Measurements from ENCODE around the gene KLHDC7B.
"Not testable (repeated sequence)": the region's sequence is repeated elsewhere in the genome, so short reads cannot be mapped to it uniquely, and the experiment has no call there.

KLHDC7B gene

DNA sequence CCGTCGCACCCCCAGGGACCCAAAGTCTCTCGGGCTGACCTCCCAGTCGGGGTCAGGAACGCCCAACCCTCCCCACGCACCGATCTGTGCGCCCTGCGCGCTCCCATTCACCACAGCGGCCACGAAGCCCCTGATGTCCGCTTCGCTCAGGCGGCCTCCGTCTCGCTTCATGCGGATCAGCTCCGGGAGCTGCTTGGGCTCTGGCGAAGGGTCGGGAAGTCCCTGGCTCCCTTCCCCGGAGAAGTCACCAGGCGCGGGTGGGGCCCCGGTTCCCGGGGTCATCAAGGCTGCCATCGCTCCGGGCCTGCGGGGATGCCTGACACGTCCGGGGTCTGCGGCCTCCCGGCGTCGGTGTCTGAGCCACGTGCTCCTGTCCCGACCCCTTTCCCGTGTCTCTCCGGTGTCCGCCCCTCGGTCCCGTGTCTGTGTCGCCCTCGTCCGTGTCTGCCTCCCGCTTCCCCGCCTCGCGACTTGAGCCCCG lies 16.2 kb upstream of the KLHDC7B start:
- in situ Hi-C loops (cut with MboI; ENCODE audit: low sequenced_read_pairs): no loop called here

- in situ Hi-C loops (cut with MboI; ENCODE audit: low sequenced_read_pairs): no loop called here
These were observed 15.7 kb upstream of the KLHDC7B start, which contains the start of gene TYMP for GRCh38 chr22:50529897-50530579. Gene TYMP (minus strand): TSS chr22:50530012. CDS start chr22:50529709, 303 bp downstream.

GRCh38 chr22:50530580-50530876 lies 15.2 kb upstream of the KLHDC7B start:
- in situ Hi-C loops (cut with MboI; ENCODE audit: low sequenced_read_pairs): no loop called here

- in situ Hi-C loops (cut with MboI; ENCODE audit: low sequenced_read_pairs): no loop called here
These were observed 14.7 kb upstream of the KLHDC7B start for GRCh38 chr22:50530877-50531545.

GRCh38 chr22:50531546-50531961 lies 14.1 kb upstream of the KLHDC7B start:
- in situ Hi-C loops (cut with MboI; ENCODE audit: low sequenced_read_pairs): no loop called here

DNA sequence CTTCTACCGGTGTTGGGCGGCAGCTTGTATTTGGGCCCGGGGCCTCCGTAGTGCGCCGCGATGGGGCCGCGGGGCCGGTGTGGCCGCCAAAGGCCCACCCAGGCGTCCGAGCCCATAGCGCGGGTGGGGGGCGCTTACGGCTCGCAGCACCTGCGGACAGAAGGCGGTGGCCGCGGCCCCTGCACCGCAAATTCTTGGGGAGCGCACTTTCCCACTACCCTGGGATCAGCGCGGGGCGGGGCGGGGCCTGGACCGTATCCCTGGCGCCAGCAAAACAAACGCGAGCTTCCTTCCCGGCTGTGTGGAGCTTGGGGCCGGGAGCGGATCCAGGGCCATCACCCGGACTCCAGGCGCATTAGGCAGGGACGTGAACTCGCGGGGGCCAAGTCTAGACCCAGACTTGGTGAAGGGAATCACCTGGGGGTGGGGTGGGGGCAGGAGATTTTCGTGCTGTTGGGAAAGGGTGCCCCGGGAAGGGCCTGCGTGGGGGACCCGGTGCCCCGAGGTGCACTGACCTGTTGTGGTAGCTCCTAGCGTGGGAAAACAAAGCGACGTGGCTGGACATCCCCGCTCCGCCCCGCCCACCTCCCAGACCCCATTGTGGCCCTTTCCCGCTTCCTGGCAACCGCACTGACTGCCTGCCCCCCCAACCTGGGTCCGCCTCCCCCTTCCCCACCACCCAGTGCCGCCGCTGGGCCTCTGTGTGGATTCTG lies 13.6 kb upstream of the KLHDC7B start:
- in situ Hi-C loops (cut with MboI; ENCODE audit: low sequenced_read_pairs): no loop called here

DNA sequence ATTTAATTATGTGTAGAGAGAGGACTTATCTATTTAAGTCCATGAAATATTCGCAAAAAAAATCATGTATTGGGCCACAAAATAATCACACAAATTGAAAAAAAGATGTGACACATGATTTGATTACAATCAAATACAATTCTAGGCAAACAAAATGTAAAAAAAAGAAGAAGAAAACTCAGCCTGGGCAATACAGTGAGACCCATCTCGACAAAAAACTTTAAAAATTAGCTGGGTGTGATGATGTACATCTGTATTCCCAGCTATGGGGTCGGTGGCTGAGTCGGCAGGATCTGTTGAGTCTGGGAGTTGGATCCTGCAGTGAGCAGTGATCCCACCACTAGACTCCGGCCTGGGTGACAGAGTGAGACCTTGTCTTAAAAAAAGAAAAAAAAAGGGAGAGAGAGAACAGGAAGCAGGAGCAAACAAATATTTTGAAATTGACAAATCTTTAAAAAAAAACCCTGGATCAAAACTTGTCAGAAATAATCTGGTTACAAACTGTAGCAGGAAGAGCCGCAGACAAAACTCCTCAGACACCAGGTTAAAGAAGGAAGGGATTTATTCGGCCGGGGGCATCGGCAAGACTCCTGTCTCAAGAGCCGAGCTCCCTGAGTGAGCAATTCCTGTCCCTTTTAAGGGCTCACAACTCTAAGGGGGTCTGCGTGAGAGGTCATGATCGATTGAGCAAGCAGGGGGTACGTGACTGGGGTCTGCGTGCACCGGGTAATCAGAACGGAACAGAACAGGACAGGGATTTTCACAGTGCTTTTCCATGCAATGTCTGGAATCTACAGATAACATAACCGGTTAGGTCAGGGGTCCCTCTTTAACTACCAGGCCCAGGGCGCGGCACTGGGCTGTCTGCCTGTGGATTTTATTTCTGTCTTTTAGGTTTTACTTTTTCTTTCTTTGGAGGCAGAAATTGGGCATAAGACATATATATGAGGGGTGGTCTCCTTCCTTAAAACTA lies 12.6 kb upstream of the KLHDC7B start:
- in situ Hi-C loops (cut with MboI; ENCODE audit: low sequenced_read_pairs): no loop called here

GRCh38 chr22:50533856-50534711 lies 11.6 kb upstream of the KLHDC7B start:
- in situ Hi-C loops (cut with MboI; ENCODE audit: low sequenced_read_pairs): not testable (repeated sequence)

DNA sequence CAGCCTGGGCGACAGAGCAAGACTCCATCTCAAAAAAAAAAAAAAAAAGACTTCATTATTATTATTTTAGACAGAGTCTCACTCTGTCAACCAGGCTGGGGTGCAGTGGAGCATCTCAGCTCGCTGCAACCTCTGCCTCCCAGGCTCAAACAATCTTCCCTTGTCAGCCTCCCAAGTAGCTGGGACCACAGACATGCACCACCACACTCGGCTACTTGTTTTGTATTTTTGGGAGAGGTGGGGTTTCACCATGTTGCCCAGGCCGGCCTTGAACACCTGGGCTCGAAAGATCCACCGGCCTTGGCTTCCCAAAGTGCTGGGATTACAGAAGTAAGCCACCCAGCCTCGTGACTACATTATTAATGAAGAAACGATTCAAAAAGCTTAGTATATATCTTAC lies 10.6 kb upstream of the KLHDC7B start:
- in situ Hi-C loops (cut with MboI; ENCODE audit: low sequenced_read_pairs): no loop called here

GRCh38 chr22:50536226-50536625 lies 9.5 kb upstream of the KLHDC7B start:
- in situ Hi-C loops (cut with MboI; ENCODE audit: low sequenced_read_pairs): no loop called here

DNA sequence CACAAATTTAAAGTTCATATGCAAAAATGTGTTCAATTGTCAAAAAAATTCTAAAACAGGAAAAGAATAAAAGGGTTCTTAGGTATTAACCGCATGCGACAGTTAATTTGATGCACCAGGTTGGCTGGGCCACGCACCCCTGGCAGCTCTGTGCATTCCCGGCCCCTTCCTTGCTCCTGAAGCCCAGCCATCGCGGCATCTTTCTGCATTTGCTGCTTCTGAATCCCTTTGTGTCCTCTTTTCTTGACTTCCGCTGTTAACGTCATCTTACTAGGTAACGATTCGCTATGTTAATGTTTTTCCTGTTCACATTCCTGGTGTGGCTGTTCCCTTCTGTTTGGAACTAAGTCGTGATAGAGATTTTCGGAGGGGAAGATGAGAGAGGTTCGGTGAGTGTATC lies 7.9 kb upstream of the KLHDC7B start:
- in situ Hi-C loops (cut with MboI; ENCODE audit: low sequenced_read_pairs): no loop called here

DNA sequence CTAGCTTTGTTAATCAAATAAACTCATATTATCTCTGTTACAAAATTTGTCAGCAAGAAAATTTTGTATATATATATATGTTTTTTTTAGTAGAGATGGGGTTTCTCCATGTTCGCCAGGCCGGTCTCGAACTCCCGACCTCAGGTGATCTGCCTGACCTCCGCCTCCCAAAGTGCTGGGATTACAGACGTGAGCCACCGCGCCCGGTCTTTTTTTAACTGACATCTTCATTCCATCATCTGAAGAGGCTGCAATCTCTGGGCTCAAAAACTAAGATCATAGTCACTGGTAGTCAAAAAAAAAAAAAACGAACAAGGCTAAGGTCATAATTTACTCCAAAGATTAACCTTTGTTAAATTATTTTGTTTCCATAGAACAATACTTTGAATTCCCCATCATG lies 5.3 kb upstream of the KLHDC7B start:
- in situ Hi-C loops (cut with MboI; ENCODE audit: low sequenced_read_pairs): no loop called here

- in situ Hi-C loops (cut with MboI; ENCODE audit: low sequenced_read_pairs): not testable (repeated sequence)
These were observed 4.1 kb upstream of the KLHDC7B start for GRCh38 chr22:50541667-50542026.

DNA sequence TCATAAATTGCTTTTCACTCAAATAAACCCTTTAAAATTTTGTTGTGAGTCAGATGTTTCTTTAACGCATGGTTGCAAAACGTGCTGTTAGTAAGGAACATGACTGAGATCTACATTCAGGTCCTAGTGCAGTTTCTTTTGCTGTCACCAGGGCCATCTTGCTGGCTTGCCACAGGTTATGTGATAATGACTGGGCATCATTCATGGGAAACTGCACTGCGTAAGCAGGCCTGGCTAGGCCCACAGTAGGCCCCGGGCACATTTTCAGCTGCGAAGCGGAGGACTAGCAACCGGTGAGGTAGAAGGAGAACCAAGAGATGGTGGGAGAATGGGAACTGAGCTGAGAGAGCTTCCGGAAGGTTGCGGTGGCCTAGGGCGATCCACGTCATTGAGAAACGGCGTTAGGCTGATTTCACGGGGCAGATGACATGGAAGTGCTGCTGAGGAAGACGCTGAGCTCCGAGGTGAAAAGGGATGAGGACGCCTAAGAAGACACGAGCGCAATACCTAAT lies 3.2 kb upstream of the KLHDC7B start:
- in situ Hi-C loops (cut with MboI; ENCODE audit: low sequenced_read_pairs): no loop called here

DNA sequence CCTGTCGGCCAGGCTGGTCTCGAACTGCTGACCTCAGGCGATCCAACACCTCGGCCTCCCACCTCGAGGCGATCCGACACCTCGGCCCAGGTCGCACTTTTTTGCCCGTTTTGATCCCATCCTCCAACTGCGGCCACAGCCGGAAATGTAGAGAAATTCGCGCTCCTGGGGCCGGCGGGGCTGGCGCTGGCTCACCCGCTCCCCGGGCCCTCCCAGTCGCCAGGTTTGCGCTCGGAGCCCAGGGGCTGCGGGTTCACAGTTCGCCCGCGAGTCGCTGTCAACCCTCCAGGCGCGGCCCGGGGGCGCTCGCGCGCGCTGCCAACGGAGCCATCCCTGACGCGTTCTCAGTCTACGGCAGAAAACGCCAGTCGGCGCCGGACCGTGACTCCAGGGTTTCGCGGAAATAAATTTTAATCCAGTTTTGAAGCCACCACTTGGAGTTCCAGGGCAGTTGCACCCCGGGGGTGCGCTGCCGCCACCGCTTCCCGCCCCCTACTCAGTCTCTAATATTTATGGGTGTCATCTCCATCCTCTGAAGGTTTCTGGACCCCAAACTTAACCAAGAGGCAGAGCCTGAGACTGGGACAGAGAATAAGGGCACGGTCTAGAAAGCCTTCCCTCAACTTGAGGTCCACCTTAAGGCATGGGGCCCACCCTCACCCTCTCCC lies 1.5 kb upstream of the KLHDC7B start:
- in situ Hi-C loops (cut with MboI; ENCODE audit: low sequenced_read_pairs): no loop called here

GRCh38 chr22:50544746-50545253 lies 899 bp upstream of the KLHDC7B start:
- in situ Hi-C loops (cut with MboI; ENCODE audit: low sequenced_read_pairs): no loop called here

GRCh38 chr22:50546326-50547262 lies 895 bp downstream of the KLHDC7B start:
- in situ Hi-C loops (cut with MboI; ENCODE audit: low sequenced_read_pairs): no loop called here
